DOHH2 (cell line): Measurements from ENCODE around the gene EPHB3.

Source experiments
- H3F3A ChIP-seq: fragments of 200-600 bp; sonication (generic), shearing (Covaris generic); 2 replicates; pipeline ENCODE4 v1.6.0; 2016; ENCODE audit warnings: antibody characterized with exemption, mild to moderate bottlenecking; ENCODE audit not compliant: control insufficient read depth, insufficient read depth
- H3K27ac ChIP-seq: fragments of 200-600 bp; sonication (generic); 2 replicates; pipeline ENCODE4 v1.5.1; 2014; ENCODE audit warnings: low read depth, mild to moderate bottlenecking, low read length, moderate library complexity
- H3K27me3 ChIP-seq: fragments of 200-600 bp; sonication (generic); 2 replicates; pipeline ENCODE4 v1.6.1; 2014; ENCODE audit warnings: mild to moderate bottlenecking, low read length, mixed read lengths; ENCODE audit not compliant: control insufficient read depth
- H3K36me3 ChIP-seq: fragments of 200-600 bp; sonication (generic); 2 replicates; pipeline ENCODE4 v1.6.1; 2014; ENCODE audit warnings: mild to moderate bottlenecking, low read length, moderate library complexity, mixed read lengths; ENCODE audit not compliant: control insufficient read depth
- H3K4me1 ChIP-seq: fragments of 200-600 bp; sonication (generic); 2 replicates; pipeline ENCODE4 v1.6.1; 2014; ENCODE audit warnings: mild to moderate bottlenecking, low read length, mixed read lengths; ENCODE audit not compliant: control insufficient read depth
- H3K4me2 ChIP-seq: fragments of 200-600 bp; sonication (generic); 2 replicates; pipeline ENCODE4 v1.6.0; 2014; ENCODE audit warnings: mild to moderate bottlenecking, low read length, moderate library complexity
- H3K4me3 ChIP-seq: fragments of 200-600 bp; sonication (generic); 2 replicates; pipeline ENCODE4 v1.5.1; 2014; ENCODE audit warnings: mild to moderate bottlenecking, low read length, mixed read lengths
- H3K79me2 ChIP-seq: fragments of 200-600 bp; sonication (generic); 2 replicates; pipeline ENCODE4 v1.6.1; 2014; ENCODE audit warnings: mild to moderate bottlenecking, low read length, mixed read lengths; ENCODE audit not compliant: control insufficient read depth
- H3K9me2 ChIP-seq: fragments of 200-600 bp; sonication (generic); replicated peaks from 2 replicates; pipeline ENCODE4 v1.6.1; 2014; ENCODE audit warnings: mild to moderate bottlenecking, low read length, mixed read lengths; ENCODE audit not compliant: control insufficient read depth
- H3K9me3 ChIP-seq: fragments of 200-600 bp; sonication (generic); 2 replicates; pipeline ENCODE4 v1.6.1; 2014; ENCODE audit warnings: antibody characterized with exemption, low read length, mixed read lengths; ENCODE audit not compliant: control insufficient read depth, insufficient read depth
- H4K20me1 ChIP-seq: fragments of 200-600 bp; sonication (generic); 2 replicates; pipeline ENCODE4 v1.6.0; 2014; ENCODE audit warnings: low read depth, mild to moderate bottlenecking, antibody characterized with exemption, low read length, moderate library complexity; ENCODE audit not compliant: control insufficient read depth, insufficient read depth
- EZH2phosphoT487 ChIP-seq: fragments of 200-600 bp; sonication (generic); IDR thresholded peaks from 2 replicates; pipeline ENCODE4 v1.6.1; 2017; ENCODE audit warnings: borderline replicate concordance, mild to moderate bottlenecking, antibody characterized with exemption, low read length, moderate library complexity, mixed read lengths
- TF ChIP-seq, protein P1 (sequence below): fragments of 200-600 bp; sonication (generic); IDR thresholded peaks from one replicate; pipeline ENCODE4 v1.5.1; 2014; ENCODE audit warnings: antibody characterized with exemption, mild to moderate bottlenecking, low read depth, low read length; ENCODE audit not compliant: poor library complexity, severe bottlenecking

EPHB3 gene

GRCh38 chr3:184568924-184569829 lies 7.6 kb downstream of the EPHB3 start:
- Histone ChIP-seq H3K4me3 (no peak overlapping the region), H3K27ac (no peak overlapping the region), H3K9me3 (no peaks in the 10 kb centered on the region), H3K4me1 (peaks cover under 1% of the 10 kb centered on the region; the same call in 1 of the 2 replicates), H3F3A (no peaks in the 10 kb centered on the region), H3K4me2 (no peak overlapping the region), H3K27me3 (peaks cover 11% of the 10 kb centered on the region), H3K79me2 (no peaks in the 10 kb centered on the region), H3K9me2 (no peaks in the 10 kb centered on the region), H4K20me1 (no peaks in the 10 kb centered on the region), H3K36me3 (no peaks in the 10 kb centered on the region)
- TF ChIP-seq, protein P1, sequence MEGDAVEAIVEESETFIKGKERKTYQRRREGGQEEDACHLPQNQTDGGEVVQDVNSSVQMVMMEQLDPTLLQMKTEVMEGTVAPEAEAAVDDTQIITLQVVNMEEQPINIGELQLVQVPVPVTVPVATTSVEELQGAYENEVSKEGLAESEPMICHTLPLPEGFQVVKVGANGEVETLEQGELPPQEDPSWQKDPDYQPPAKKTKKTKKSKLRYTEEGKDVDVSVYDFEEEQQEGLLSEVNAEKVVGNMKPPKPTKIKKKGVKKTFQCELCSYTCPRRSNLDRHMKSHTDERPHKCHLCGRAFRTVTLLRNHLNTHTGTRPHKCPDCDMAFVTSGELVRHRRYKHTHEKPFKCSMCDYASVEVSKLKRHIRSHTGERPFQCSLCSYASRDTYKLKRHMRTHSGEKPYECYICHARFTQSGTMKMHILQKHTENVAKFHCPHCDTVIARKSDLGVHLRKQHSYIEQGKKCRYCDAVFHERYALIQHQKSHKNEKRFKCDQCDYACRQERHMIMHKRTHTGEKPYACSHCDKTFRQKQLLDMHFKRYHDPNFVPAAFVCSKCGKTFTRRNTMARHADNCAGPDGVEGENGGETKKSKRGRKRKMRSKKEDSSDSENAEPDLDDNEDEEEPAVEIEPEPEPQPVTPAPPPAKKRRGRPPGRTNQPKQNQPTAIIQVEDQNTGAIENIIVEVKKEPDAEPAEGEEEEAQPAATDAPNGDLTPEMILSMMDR: no peak
- TF ChIP-seq EZH2phosphoT487: no peak

DNA sequence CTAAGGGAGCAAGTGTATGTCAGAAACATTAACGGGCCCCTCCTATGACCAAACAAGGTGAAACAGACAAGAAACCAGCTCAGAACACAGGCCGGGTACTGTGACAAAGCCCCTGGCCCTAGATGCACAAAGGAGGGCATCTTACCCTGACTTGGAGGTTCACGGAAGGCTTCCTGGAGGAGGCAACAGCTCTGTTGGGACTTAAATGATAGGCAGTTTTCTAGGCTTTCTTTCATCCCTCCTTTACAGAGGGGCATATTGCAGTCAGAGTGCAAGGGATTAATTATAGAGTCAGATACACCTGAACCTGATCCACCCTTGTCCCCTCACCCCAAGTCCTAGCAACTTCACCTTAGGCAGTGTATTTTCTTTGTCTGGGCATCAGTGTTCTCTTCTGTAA lies 8.4 kb downstream of the EPHB3 start:
- Histone ChIP-seq H3K27me3 (peaks cover 8% of the 10 kb centered on the region), H3K36me3 (no peaks in the 10 kb centered on the region), H3K4me1 (peaks cover 9% of the 10 kb centered on the region), H3K9me2 (no peaks in the 10 kb centered on the region), H3K4me3 (no peak overlapping the region), H3K27ac (no peak overlapping the region), H3K79me2 (no peaks in the 10 kb centered on the region), H4K20me1 (no peaks in the 10 kb centered on the region), H3K4me2 (no peak overlapping the region), H3K9me3 (no peaks in the 10 kb centered on the region), H3F3A (no peaks in the 10 kb centered on the region)
- TF ChIP-seq, protein P1: no peak
- no peak for TF ChIP-seq EZH2phosphoT487

- H3K27me3 ChIP-seq: peaks cover 5% of the 10 kb centered on the region; the same call in 1 of the 2 replicates
Measured at GRCh38 chr3:184570489-184570888, 8.9 kb downstream of the EPHB3 start.

More at GRCh38 chr3:184570489-184570888, 8.9 kb downstream of the EPHB3 start:
- H3K27ac ChIP-seq: no peak overlapping the region
- H3K4me2 ChIP-seq: no peak overlapping the region
- TF ChIP-seq EZH2phosphoT487: no peak
- TF ChIP-seq, protein P1: no peak
- H3K9me3 ChIP-seq: no peaks in the 10 kb centered on the region
- no peak overlapping the region for H3K4me3 ChIP-seq
- no peaks in the 10 kb centered on the region for H3K9me2 ChIP-seq
- no peaks in the 10 kb centered on the region for H3K79me2 ChIP-seq
- peaks cover 13% of the 10 kb centered on the region for H3K4me1 ChIP-seq
- no peaks in the 10 kb centered on the region for H3F3A ChIP-seq
- H4K20me1 ChIP-seq: no peaks in the 10 kb centered on the region
- no peaks in the 10 kb centered on the region for H3K36me3 ChIP-seq
